K562 (cell line): ENCODE data around the gene ARHGAP9. TPM values are rescaled to one million over a fixed set of nuclear protein-coding genes. Genes with fewer than 3 reads are reported as not detected.

ENCODE experiments used
- ASH1L ChIP-seq: fragments of 450-650 bp; IDR thresholded peaks from 2 replicates; pipeline ENCODE4 v1.6.1; 2018; ENCODE audit warnings: borderline replicate concordance, mild to moderate bottlenecking, low read depth; ENCODE audit not compliant: partially characterized antibody
- ELF1 ChIP-seq: fragments of 200-800 bp; sonication (Bioruptor generic); IDR thresholded peaks from 2 replicates; pipeline ENCODE4 v1.6.1; 2016; ENCODE audit warnings: missing genetic modification characterization, missing compliant biosample characterization
- FOXA1 ChIP-seq: fragments of 450-650 bp; IDR thresholded peaks from 2 replicates; pipeline ENCODE4 v1.6.1; 2016; ENCODE audit warnings: mild to moderate bottlenecking, borderline replicate concordance
- HLTF ChIP-seq: fragments of 450-650 bp; IDR thresholded peaks from 2 replicates; pipeline ENCODE4 v1.6.1; 2016
- MXI1 ChIP-seq: IDR thresholded peaks from 2 replicates; pipeline ENCODE4 v1.6.1; 2011; ENCODE audit warnings: low read depth, mild to moderate bottlenecking, improper control_type of control experiment, low read length
- NKRF ChIP-seq: fragments of 450-650 bp; IDR thresholded peaks from 2 replicates; pipeline ENCODE4 v1.6.1; 2016; ENCODE audit warnings: borderline replicate concordance
- PHB2 ChIP-seq: fragments of 450-650 bp; IDR thresholded peaks from 2 replicates; pipeline ENCODE4 v1.6.1; 2017; ENCODE audit warnings: low read depth
- TAF15 ChIP-seq: fragments of 200-400 bp; formaldehyde crosslinking; IDR thresholded peaks from 2 replicates; pipeline ENCODE4 v1.6.1; 2017; ENCODE audit warnings: mild to moderate bottlenecking, low read depth, low read length, moderate library complexity
- ZNF316 ChIP-seq: fragments of 450-650 bp; IDR thresholded peaks from 2 replicates; pipeline ENCODE4 v1.6.1; 2016
- ZNF354B ChIP-seq: fragments of 250-450 bp; sonication (Bioruptor Pico); IDR thresholded peaks from 2 replicates; pipeline ENCODE4 v1.4.0; 2020
- polyA plus RNA-seq, 8 experiments: library from polyadenylated mRNA; depleted of rRNA in 4 of 8; stranded (reverse) in 5 of 8; unstranded in 3 of 8; fragments of >200 nt; fragmentation: Nextera tagmentation in 2 of 8; fragmentation: Illumina TruSeq in 1 of 8; extraction: Ambion mirVana in 2 of 8; extraction: Trizol in 1 of 8; gene quantifications; 2 replicates each; pipeline versions ENCODE4 v1.2.1 to v1.2.3, GENCODE V29; 2011 to 2014; ENCODE audit warnings: inconsistent platforms in 1 of 8, missing spikeins in 1 of 8
- total RNA-seq, 7 experiments: library from RNA; depleted of rRNA in 6 of 7; stranded (reverse); fragments of >200 nt in 6 of 7; fragmentation: Illumina TruSeq in 2 of 7; extraction: Trizol in 2 of 7; gene quantifications; 2 replicates each; pipeline versions ENCODE4 v1.2.1 to v1.2.3, GENCODE V29; 2011 to 2021; ENCODE audit warnings: low replicate concordance in 1 of 7
- TF ChIP-seq, protein P1 (sequence below), 2 experiments: fragments of 450-650 bp; IDR thresholded peaks; 2 replicates each; pipeline ENCODE4 v1.6.1; 2016; ENCODE audit warnings: mild to moderate bottlenecking in 2 of 2, borderline replicate concordance in 1 of 2, low read depth in 1 of 2, moderate library complexity in 1 of 2

Gene ARHGAP9
- total and polyA plus RNA-seq, 9 of the 15 experiments (the other 6 are each of a cell fraction or from before 2014, with no cell fraction given), result 1.5 to 10.2 (median 5.1) TPM

- TF ChIP-seq ASH1L (peak; percentile 20), ZNF316 (no peak), ZNF354B (no peak), FOXA1 (no peak), MXI1 (no peak), ELF1 (tag) (no peak), TAF15 (no peak), NKRF (peak; percentile 5; the same call in 1 of the 2 replicates), HLTF (peak; percentile 10; the same call in 1 of the 2 replicates), PHB2 (peak; percentile 58; the same call in 1 of the 2 replicates)
- TF ChIP-seq, protein P1, sequence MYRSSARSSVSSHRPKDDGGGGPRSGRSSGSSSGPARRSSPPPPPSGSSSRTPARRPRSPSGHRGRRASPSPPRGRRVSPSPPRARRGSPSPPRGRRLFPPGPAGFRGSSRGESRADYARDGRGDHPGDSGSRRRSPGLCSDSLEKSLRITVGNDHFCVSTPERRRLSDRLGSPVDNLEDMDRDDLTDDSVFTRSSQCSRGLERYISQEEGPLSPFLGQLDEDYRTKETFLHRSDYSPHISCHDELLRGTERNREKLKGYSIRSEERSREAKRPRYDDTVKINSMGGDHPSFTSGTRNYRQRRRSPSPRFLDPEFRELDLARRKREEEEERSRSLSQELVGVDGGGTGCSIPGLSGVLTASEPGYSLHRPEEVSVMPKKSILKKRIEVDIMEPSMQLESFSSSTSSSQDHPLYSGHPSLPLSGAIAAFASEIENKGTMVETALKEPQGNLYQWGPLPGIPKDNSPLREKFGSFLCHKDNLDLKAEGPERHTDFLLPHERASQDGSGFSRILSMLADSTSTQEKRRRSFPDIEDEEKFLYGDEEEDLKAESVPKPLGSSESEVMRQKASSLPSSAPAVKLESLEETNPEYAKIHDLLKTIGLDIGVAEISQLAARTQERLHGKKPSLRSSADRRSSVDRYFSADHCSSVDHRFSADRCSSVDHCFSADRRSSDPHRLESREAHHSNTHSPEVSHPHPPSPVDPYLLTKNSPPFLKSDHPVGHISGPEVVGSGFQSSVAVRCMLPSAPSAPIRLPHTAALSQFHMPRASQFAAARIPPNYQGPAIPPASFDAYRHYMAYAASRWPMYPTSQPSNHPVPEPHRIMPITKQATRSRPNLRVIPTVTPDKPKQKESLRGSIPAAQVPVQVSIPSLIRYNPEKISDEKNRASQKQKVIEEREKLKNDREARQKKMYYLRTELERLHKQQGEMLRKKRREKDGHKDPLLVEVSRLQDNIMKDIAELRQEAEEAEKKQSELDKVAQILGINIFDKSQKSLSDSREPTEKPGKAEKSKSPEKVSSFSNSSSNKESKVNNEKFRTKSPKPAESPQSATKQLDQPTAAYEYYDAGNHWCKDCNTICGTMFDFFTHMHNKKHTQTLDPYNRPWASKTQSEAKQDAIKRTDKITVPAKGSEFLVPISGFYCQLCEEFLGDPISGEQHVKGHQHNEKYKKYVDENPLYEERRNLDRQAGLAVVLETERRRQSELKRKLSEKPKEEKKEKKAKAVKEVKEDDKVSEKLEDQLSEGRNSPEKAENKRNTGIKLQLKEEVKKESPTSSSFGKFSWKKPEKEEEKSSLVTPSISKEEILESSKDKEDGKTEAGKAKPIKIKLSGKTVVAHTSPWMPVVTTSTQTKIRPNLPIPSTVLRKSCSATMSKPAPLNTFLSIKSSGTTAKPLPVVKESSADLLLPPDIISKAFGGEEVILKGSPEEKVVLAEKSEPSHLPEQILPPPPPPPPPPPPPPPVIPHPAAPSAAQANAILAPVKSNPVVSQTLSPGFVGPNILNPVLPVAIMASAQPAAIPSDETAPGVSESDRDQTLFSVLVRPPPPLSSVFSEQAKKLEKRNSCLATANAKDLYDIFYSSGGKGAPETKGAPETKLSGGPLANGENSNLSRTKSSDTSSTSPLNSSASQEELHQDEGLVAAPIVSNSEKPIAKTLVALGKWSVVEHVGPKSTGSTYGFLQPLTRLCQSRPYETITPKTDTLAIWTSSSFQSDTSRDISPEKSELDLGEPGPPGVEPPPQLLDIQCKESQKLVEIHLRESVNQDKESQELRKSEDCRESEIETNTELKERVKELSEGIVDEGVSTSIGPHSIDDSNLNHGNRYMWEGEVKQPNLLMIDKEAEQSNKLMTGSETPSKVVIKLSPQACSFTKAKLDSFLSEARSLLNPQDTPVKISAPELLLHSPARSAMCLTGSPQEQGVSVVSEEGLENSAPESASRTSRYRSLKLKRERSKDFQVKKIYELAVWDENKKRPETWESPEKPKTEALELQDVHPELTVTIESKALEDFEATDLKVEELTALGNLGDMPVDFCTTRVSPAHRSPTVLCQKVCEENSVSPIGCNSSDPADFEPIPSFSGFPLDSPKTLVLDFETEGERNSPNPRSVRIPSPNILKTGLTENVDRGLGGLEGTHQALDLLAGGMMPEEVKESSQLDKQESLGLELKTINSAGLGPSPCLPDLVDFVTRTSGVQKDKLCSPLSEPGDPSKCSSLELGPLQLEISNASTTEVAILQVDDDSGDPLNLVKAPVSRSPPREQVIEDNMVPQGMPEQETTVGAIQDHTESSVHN (IDR thresholded peaks at IDR 0.05; ENCODE audit: borderline replicate concordance in 1 of 2, low read depth in 1 of 2), result no peak
Measured at GRCh38 chr12:57488402-57489156, 8.9 kb upstream of the ARHGAP9 start (continued).
